Measurements from ENCODE around the gene SIMC1.

- TF ChIP-seq CTCF (IDR thresholded peaks at IDR 0.05; ENCODE audit: insufficient read depth, low read length, poor library complexity, severe bottlenecking) = no peak
- TF ChIP-seq EZH2phosphoT487 (conservative IDR thresholded peaks at IDR 0.05; ENCODE audit: low read length) = no peak
These were observed 101.1 kb downstream of the SIMC1 start for GRCh38 chr5:176339304-176339703.
